Vagina (tissue), 2 donors: ENCODE data around the gene TOP3B.

Experiments
- CTCF ChIP-seq, 3 experiments: fragments of 450-650 bp in 2 of 3; fragments of 200-600 bp in 1 of 3; sonication (generic) in 1 of 3; IDR thresholded peaks; one replicate each; pipeline ENCODE4 v1.5.1; 2017 to 2019; ENCODE audit warnings: antibody characterized with exemption in 3 of 3, mild to moderate bottlenecking in 2 of 3, moderate library complexity in 2 of 3
- POLR2A ChIP-seq, 2 donors: fragments of 450-650 bp; IDR thresholded peaks; one replicate each; pipeline ENCODE4 v1.6.1; 2017; ENCODE audit warnings: antibody characterized with exemption in 2 of 2, mild to moderate bottlenecking in 2 of 2, moderate library complexity in 2 of 2
- POLR2AphosphoS5 ChIP-seq, 2 donors: sonication (generic); formaldehyde crosslinking; IDR thresholded peaks; one replicate each; pipeline ENCODE4 v1.9.0; 2017; ENCODE audit warnings: antibody characterized with exemption in 2 of 2, mild to moderate bottlenecking in 2 of 2, low read depth in 1 of 2; ENCODE audit not compliant: insufficient read depth in 1 of 2

- TF ChIP-seq POLR2A (IDR thresholded peaks at IDR 0.05) (no peak), CTCF (IDR thresholded peaks at IDR 0.05) (no peak), POLR2AphosphoS5 (IDR thresholded peaks at IDR 0.05; ENCODE audit: insufficient read depth in 1 of 2, low read depth in 1 of 2) (no peak)
Observed at GRCh38 chr22:21975273-21975672, 7.3 kb downstream of the TOP3B start.
